Prostate gland (tissue), 2 donors: ENCODE data around the gene STARD4.

Source experiments
- POLR2A ChIP-seq: fragments of 450-650 bp; IDR thresholded peaks from one replicate; pipeline ENCODE4 v1.6.1; 2016; ENCODE audit warnings: antibody characterized with exemption, mild to moderate bottlenecking
- TF ChIP-seq, protein P1 (sequence below), 4 experiments: fragments of 200-600 bp in 2 of 4; fragments of 450-650 bp in 2 of 4; sonication (generic) in 2 of 4; IDR thresholded peaks; 1 replicate in 3 of 4; 2 replicates in 1 of 4; pipeline ENCODE4 v1.5.1; 2016 to 2019; ENCODE audit warnings: antibody characterized with exemption in 4 of 4, mild to moderate bottlenecking in 2 of 4, moderate library complexity in 2 of 4

GRCh38 chr5:111461255-111461671, 51.1 kb downstream of the STARD4 start:
- TF ChIP-seq, protein P1, sequence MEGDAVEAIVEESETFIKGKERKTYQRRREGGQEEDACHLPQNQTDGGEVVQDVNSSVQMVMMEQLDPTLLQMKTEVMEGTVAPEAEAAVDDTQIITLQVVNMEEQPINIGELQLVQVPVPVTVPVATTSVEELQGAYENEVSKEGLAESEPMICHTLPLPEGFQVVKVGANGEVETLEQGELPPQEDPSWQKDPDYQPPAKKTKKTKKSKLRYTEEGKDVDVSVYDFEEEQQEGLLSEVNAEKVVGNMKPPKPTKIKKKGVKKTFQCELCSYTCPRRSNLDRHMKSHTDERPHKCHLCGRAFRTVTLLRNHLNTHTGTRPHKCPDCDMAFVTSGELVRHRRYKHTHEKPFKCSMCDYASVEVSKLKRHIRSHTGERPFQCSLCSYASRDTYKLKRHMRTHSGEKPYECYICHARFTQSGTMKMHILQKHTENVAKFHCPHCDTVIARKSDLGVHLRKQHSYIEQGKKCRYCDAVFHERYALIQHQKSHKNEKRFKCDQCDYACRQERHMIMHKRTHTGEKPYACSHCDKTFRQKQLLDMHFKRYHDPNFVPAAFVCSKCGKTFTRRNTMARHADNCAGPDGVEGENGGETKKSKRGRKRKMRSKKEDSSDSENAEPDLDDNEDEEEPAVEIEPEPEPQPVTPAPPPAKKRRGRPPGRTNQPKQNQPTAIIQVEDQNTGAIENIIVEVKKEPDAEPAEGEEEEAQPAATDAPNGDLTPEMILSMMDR (IDR thresholded peaks at IDR 0.05) = no peak
- TF ChIP-seq POLR2A = no peak
